Stimulated activated CD8-positive, alpha-beta memory T cell treated with anti-CD3 and anti-CD28 coated beads, Interleukin-7, amount 100 ng/mL, for 48 hours (primary cell): ENCODE data around the gene CEBPA.
"Not testable (repeated sequence)": the region's sequence is repeated elsewhere in the genome, so short reads cannot be mapped to it uniquely, and the experiment has no call there.

Experiments used
- DNase-seq, 2 donors: peaks; one replicate each; pipeline ENCODE4 v3.0.0-alpha.2; 2020; ENCODE audit warnings: low read depth in 1 of 2; ENCODE audit errors: extremely low read depth in 1 of 2

CEBPA gene

GRCh38 chr19:33301144-33301899, 1.0 kb downstream of the CEBPA start:
- no peak for DNase-seq

- DNase-seq = no peak
Observed at GRCh38 chr19:33300894-33301143, 1.5 kb downstream of the CEBPA start.

- no peak for DNase-seq
Observed at GRCh38 chr19:33300009-33300893, 2.1 kb downstream of the CEBPA start.

GRCh38 chr19:33299051-33299688, 3.2 kb downstream of the CEBPA start:
- no peak for DNase-seq

GRCh38 chr19:33298146-33298911, 4.0 kb downstream of the CEBPA start:
- no peak for DNase-seq

- no peak for DNase-seq
Observed at GRCh38 chr19:33297401-33298145, 4.8 kb downstream of the CEBPA start.

GRCh38 chr19:33296488-33296971, 5.8 kb downstream of the CEBPA start:
- DNase-seq = no peak

GRCh38 chr19:33295621-33296487, 6.5 kb downstream of the CEBPA start:
- no peak for DNase-seq

GRCh38 chr19:33295046-33295445, 7.3 kb downstream of the CEBPA start:
- DNase-seq = not testable (repeated sequence)

GRCh38 chr19:33294058-33294798, 8.1 kb downstream of the CEBPA start:
- DNase-seq = no peak

- DNase-seq = no peak
Observed at GRCh38 chr19:33293255-33294057, 8.9 kb downstream of the CEBPA start.

GRCh38 chr19:33292595-33293254, 9.6 kb downstream of the CEBPA start:
- no peak for DNase-seq

- no peak for DNase-seq
Observed at GRCh38 chr19:33291623-33292534, 10.5 kb downstream of the CEBPA start.

- DNase-seq = no peak
Observed at GRCh38 chr19:33290956-33291622, 11.2 kb downstream of the CEBPA start.

GRCh38 chr19:33290082-33290815, 12.1 kb downstream of the CEBPA start:
- no peak for DNase-seq
